Erythroblast (primary cell): ENCODE results near the gene MORC3.

Source experiments
- GATA1 ChIP-seq: IDR thresholded peaks from 2 replicates; pipeline ENCODE4 v1.6.1; 2011; ENCODE audit warnings: low read depth, mild to moderate bottlenecking, control low read depth, low read length, moderate library complexity
- POLR2A ChIP-seq: IDR thresholded peaks from 2 replicates; pipeline ENCODE4 v1.6.1; 2011; ENCODE audit warnings: mild to moderate bottlenecking, low read length

- TF ChIP-seq POLR2A: no peak
- no peak for TF ChIP-seq GATA1
These were observed 56.0 kb downstream of the MORC3 start for GRCh38 chr21:36375994-36376393.
